Fibroblast of skin of left biceps (primary cell): ENCODE measurements around the gene EPB41L1.
A peak's percentile ranks its signal among the peaks of the same experiment; 100 is the strongest.

Experiments used
- DNase-seq, 2 experiments: peaks; one replicate each; pipeline ENCODE4 v3.0.0-alpha.2; 2013; ENCODE audit warnings: low read depth in 2 of 2

Gene EPB41L1

GRCh38 chr20:36219671-36220220 is 65.2 kb downstream of the EPB41L1 start:
- no peak for DNase-seq

- DNase-seq = no peak
These were observed 71.1 kb downstream of the EPB41L1 start for GRCh38 chr20:36225666-36226065.

- no peak for DNase-seq
These were observed 74.2 kb downstream of the EPB41L1 start for GRCh38 chr20:36228770-36229169.

GRCh38 chr20:36230019-36230418 is 75.5 kb downstream of the EPB41L1 start:
- DNase-seq = no peak

GRCh38 chr20:36231331-36231730 is 76.8 kb downstream of the EPB41L1 start:
- DNase-seq = no peak

- no peak for DNase-seq
These were observed 80.3 kb downstream of the EPB41L1 start for GRCh38 chr20:36234771-36235320.

- peak; percentile 30 to 42 for DNase-seq
These were observed 81.6 kb downstream of the EPB41L1 start, which contains the start of gene AAR2 for GRCh38 chr20:36235892-36236785. Gene AAR2, plus strand, starts transcription at chr20:36236478. Its CDS starts 3,391 bp downstream, at chr20:36239869.

- no peak for DNase-seq
These were observed 82.2 kb downstream of the EPB41L1 start for GRCh38 chr20:36236786-36237121.

- no peak for DNase-seq
These were observed 82.9 kb downstream of the EPB41L1 start for GRCh38 chr20:36237477-36237876.

- DNase-seq = no peak
These were observed 83.6 kb downstream of the EPB41L1 start for GRCh38 chr20:36238153-36238552.

- no peak for DNase-seq
These were observed 84.2 kb downstream of the EPB41L1 start for GRCh38 chr20:36238760-36239159.

GRCh38 chr20:36240076-36240475 is 85.5 kb downstream of the EPB41L1 start:
- no peak for DNase-seq

- no peak for DNase-seq
These were observed 87.1 kb downstream of the EPB41L1 start for GRCh38 chr20:36241678-36242077.

- DNase-seq = no peak
These were observed 89.2 kb downstream of the EPB41L1 start for GRCh38 chr20:36243726-36244125.

GRCh38 chr20:36246401-36246800 is 91.9 kb downstream of the EPB41L1 start:
- no peak for DNase-seq

- DNase-seq = no peak
These were observed 94.3 kb downstream of the EPB41L1 start for GRCh38 chr20:36248836-36249235.

GRCh38 chr20:36249450-36249849 is 94.9 kb downstream of the EPB41L1 start:
- DNase-seq = no peak

GRCh38 chr20:36251426-36251825 is 96.9 kb downstream of the EPB41L1 start:
- DNase-seq = no peak

GRCh38 chr20:36252511-36252910 is 98.0 kb downstream of the EPB41L1 start:
- DNase-seq = no peak

- DNase-seq = no peak
These were observed 98.5 kb downstream of the EPB41L1 start for GRCh38 chr20:36253036-36253435.

GRCh38 chr20:36254076-36254475 is 99.5 kb downstream of the EPB41L1 start:
- DNase-seq = no peak

GRCh38 chr20:36255445-36255844 is 100.9 kb downstream of the EPB41L1 start:
- no peak for DNase-seq
